EL (cell line): ENCODE measurements around the gene DAO.
"Not testable (repeated sequence)": the region's sequence is repeated elsewhere in the genome, so short reads cannot be mapped to it uniquely, and the experiment has no call there.

ENCODE experiments used
- DNase-seq: peaks from one replicate; pipeline ENCODE4 v3.0.0-alpha.2; 2016

The DAO gene

GRCh38 chr12:108879615-108880254 is at the start of gene DAO:
Gene DAO (plus strand): TSS chr12:108880092. CDS start chr12:108885007, 4,915 bp downstream.
- DNase-seq, result no peak

GRCh38 chr12:108831309-108831991 is 48.4 kb upstream of the DAO start:
- no peak for DNase-seq

GRCh38 chr12:108832208-108832607 is 47.7 kb upstream of the DAO start:
- no peak for DNase-seq

- peak; percentile 92 for DNase-seq
These were observed 47.0 kb upstream of the DAO start for GRCh38 chr12:108832730-108833354.

GRCh38 chr12:108833355-108833733 is 46.5 kb upstream of the DAO start:
- peak; percentile 98 for DNase-seq

GRCh38 chr12:108833757-108834472 is 46.0 kb upstream of the DAO start:
- peak; percentile 89 for DNase-seq

GRCh38 chr12:108835860-108836634 is 43.8 kb upstream of the DAO start:
- no peak for DNase-seq

GRCh38 chr12:108837239-108837638 is 42.7 kb upstream of the DAO start:
- DNase-seq, result no peak

- DNase-seq, result peak; percentile 13
These were observed 42.2 kb upstream of the DAO start for GRCh38 chr12:108837680-108838079.

GRCh38 chr12:108838194-108839017 is 41.5 kb upstream of the DAO start:
- DNase-seq, result peak; percentile 100

GRCh38 chr12:108839018-108839889 is 40.6 kb upstream of the DAO start:
- DNase-seq, result peak; percentile 77

- DNase-seq, result no peak
These were observed 40.0 kb upstream of the DAO start for GRCh38 chr12:108839890-108840230.

- DNase-seq, result peak; percentile 68
These were observed 39.1 kb upstream of the DAO start for GRCh38 chr12:108840605-108841332.

GRCh38 chr12:108841825-108842224 is 38.1 kb upstream of the DAO start:
- DNase-seq, result not testable (repeated sequence)

GRCh38 chr12:108842361-108842760 is 37.5 kb upstream of the DAO start:
- no peak for DNase-seq

- no peak for DNase-seq
These were observed 36.7 kb upstream of the DAO start for GRCh38 chr12:108843187-108843586.

GRCh38 chr12:108845696-108846095 is 34.2 kb upstream of the DAO start:
- no peak for DNase-seq

GRCh38 chr12:108846290-108846701 is 33.6 kb upstream of the DAO start:
- no peak for DNase-seq

- DNase-seq, result no peak
These were observed 32.2 kb upstream of the DAO start for GRCh38 chr12:108847705-108848104.

GRCh38 chr12:108849660-108850059 is 30.2 kb upstream of the DAO start:
- DNase-seq, result peak; percentile 49
